Measurements from ENCODE around the gene LSM10. TPM values are rescaled to one million over a fixed set of nuclear protein-coding genes. Genes with fewer than 3 reads are reported as not detected.

The LSM10 gene
- total RNA-seq, 2 experiments from 2014 or later = 48.9 to 63.8 TPM

DNA sequence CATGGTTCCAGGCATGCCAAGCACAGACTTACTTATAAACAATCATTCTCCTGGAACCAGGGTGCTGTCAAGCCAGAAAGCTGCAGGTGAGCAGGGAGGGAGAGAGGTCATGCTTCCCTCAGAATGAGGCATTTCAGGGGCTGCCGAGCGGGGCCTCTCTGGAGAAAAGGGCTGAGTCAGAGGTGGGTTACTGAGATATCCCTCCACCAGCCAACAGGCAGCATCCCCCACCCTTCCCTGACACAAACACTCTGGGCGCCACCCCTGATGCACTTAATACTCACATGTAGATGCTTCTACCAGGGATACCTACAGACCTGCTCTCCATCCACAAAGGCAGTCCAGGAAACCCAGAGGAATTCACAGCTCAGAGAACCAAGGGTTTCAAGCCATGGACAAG lies 25.1 kb downstream of the LSM10 start:
- Mint-ChIP-seq H3K4me1 (peaks cover 65% of the 10 kb centered on the region), H3K36me3 (peaks cover 5% of the 10 kb centered on the region), H3K9me3 (ENCODE audit: low read depth) (no peaks in the 10 kb centered on the region)

GRCh38 chr1:36369061-36369861 lies 28.4 kb downstream of the LSM10 start:
- Mint-ChIP-seq H3K27ac (peak overlapping the region; percentile 71), H3K4me1 (peaks cover 67% of the 10 kb centered on the region), H3K36me3 (peaks cover 8% of the 10 kb centered on the region), H3K27me3 (no peaks in the 10 kb centered on the region), H3K4me3 (no peak overlapping the region), H3K9me3 (ENCODE audit: low read depth) (no peaks in the 10 kb centered on the region)
- CTCF ChIA-PET = interaction anchor here (0.6 to 4.8 kb wide), 28 partner anchors 8 to 269 kb away, joined by 3 to 45 read pairs (median 4); partner anchors contain the start of genes EVA1B, LSM10, SH3D21 and STK40
- DNase-seq = peak; percentile 88
- ATAC-seq = peak; percentile 48

More for the DNA sequence above, 25.1 kb downstream of the LSM10 start:
- H3K4me3 Mint-ChIP-seq = no peak overlapping the region
- CTCF ChIA-PET = interaction anchor here (1.1 to 1.2 kb wide), 2 partner anchors 14 to 16 kb away, joined by 5 read pairs; no protein-coding TSS in a partner anchor
- no peak for DNase-seq
- ATAC-seq = no peak
- H3K27ac Mint-ChIP-seq = peak overlapping the region; percentile 95
- no peaks in the 10 kb centered on the region for H3K27me3 Mint-ChIP-seq

GRCh38 chr1:36367798-36368197 lies 29.9 kb downstream of the LSM10 start:
- CTCF ChIA-PET = interaction anchor here (0.9 to 4.8 kb wide), 18 partner anchors 8 to 218 kb away, joined by 3 to 45 read pairs (median 4); partner anchors contain the start of genes EVA1B, SH3D21, STK40 and TRAPPC3
- peaks cover 53% of the 10 kb centered on the region for H3K4me1 Mint-ChIP-seq
- H3K4me3 Mint-ChIP-seq = no peak overlapping the region
- H3K9me3 Mint-ChIP-seq (ENCODE audit: low read depth) = no peaks in the 10 kb centered on the region
- DNase-seq (no peak), ATAC-seq (no peak)
- no peaks in the 10 kb centered on the region for H3K27me3 Mint-ChIP-seq
- peaks cover 11% of the 10 kb centered on the region for H3K36me3 Mint-ChIP-seq
- H3K27ac Mint-ChIP-seq = peak overlapping the region; percentile 65

DNA sequence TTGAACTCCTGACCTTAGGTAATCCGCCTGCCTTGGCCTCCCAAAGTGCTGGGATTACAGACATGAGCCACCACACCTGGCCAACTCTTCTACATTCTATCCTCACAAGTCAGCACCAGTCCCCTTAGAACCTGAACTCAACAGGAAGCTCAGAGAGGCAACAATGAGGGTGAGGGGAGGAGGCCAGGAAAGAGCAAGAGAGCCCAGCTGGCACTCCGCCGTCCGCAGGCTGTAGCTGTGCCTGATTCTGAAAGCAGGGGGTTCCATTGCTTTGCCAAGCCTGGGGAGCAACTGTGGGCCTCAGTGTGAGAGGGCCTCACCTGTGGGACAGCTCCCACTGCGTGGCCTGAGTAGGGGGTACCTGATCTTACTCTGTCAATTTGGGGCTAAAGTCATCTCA lies 30.6 kb downstream of the LSM10 start:
- H3K27ac Mint-ChIP-seq = peak overlapping the region; percentile 65
- no peaks in the 10 kb centered on the region for H3K9me3 Mint-ChIP-seq (ENCODE audit: low read depth)
- DNase-seq (no peak), ATAC-seq (no peak)
- H3K4me3 Mint-ChIP-seq = no peak overlapping the region
- H3K27me3 Mint-ChIP-seq = no peaks in the 10 kb centered on the region
- CTCF ChIA-PET = interaction anchor here (0.5 to 4.8 kb wide), 15 partner anchors 11 to 218 kb away, joined by 3 to 45 read pairs (median 4); partner anchors contain the start of genes EVA1B, STK40 and TRAPPC3
- peaks cover 10% of the 10 kb centered on the region for H3K36me3 Mint-ChIP-seq
- H3K4me1 Mint-ChIP-seq = peaks cover 46% of the 10 kb centered on the region

GRCh38 chr1:36366091-36366661 lies 31.5 kb downstream of the LSM10 start:
- peaks cover 12% of the 10 kb centered on the region for H3K36me3 Mint-ChIP-seq
- H3K4me3 Mint-ChIP-seq = no peak overlapping the region
- H3K27ac Mint-ChIP-seq = peak overlapping the region; percentile 77
- no peaks in the 10 kb centered on the region for H3K9me3 Mint-ChIP-seq (ENCODE audit: low read depth)
- H3K4me1 Mint-ChIP-seq = peaks cover 44% of the 10 kb centered on the region
- ATAC-seq = peak; percentile 86
- no peaks in the 10 kb centered on the region for H3K27me3 Mint-ChIP-seq
- DNase-seq = peak; percentile 79
- CTCF ChIA-PET = interaction anchor here (0.6 to 4.8 kb wide), 13 partner anchors 11 to 217 kb away, joined by 3 to 45 read pairs (median 4); partner anchors contain the start of genes EVA1B, STK40 and TRAPPC3

GRCh38 chr1:36365381-36365780 lies 32.3 kb downstream of the LSM10 start:
- Mint-ChIP-seq H3K36me3 (peaks cover 12% of the 10 kb centered on the region), H3K4me1 (peaks cover 43% of the 10 kb centered on the region), H3K4me3 (no peak overlapping the region), H3K27me3 (no peaks in the 10 kb centered on the region), H3K9me3 (ENCODE audit: low read depth) (no peaks in the 10 kb centered on the region), H3K27ac (peak overlapping the region; percentile 77)
- CTCF ChIA-PET = interaction anchor here (0.6 to 4.8 kb wide), 6 partner anchors 21 to 814 kb away, joined by 3 to 45 read pairs (median 14); partner anchors contain the start of gene STK40
- DNase-seq (no peak), ATAC-seq (no peak)

DNA sequence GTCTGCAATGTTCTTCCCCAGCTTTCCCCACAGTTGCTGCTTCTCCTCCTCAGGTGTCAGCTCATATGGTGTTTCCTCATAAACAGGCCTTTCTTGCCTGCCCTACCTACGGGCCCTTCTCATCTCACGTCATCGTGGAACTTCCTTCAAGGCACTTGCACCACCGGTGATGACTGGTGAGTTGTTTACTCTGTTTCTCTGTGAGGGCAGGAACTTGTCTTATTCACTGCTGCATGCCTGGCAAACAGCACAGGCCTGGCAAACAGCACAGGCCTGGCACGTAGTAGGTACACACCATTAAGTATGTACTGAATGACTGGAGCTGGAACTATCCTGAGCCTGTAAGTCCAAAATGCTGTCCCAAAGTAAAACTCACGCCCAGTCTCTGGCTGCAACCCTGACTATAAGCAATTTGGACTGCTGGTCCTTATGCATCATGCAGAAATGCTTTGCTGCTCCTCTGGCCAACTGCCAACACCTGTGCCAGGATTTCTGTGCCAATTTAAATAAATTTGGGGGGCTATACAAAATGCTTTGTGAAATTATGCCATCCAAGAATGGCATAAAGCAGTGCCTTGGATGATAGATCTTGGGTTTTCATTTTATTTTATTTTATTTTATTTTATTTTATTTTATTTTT lies 37.7 kb downstream of the LSM10 start:
- H3K4me1 Mint-ChIP-seq = peaks cover 13% of the 10 kb centered on the region
- ATAC-seq (no peak), DNase-seq (no peak)
- no peaks in the 10 kb centered on the region for H3K27me3 Mint-ChIP-seq
- H3K36me3 Mint-ChIP-seq = peaks cover 20% of the 10 kb centered on the region
- peak overlapping the region; percentile 58 for H3K27ac Mint-ChIP-seq
- CTCF ChIA-PET = interaction anchor here (1.0 to 1.4 kb wide), 3 partner anchors 8 to 17 kb away, joined by 3 to 5 read pairs (median 4); no protein-coding TSS in a partner anchor
- no peaks in the 10 kb centered on the region for H3K9me3 Mint-ChIP-seq (ENCODE audit: low read depth)
- no peak overlapping the region for H3K4me3 Mint-ChIP-seq

DNA sequence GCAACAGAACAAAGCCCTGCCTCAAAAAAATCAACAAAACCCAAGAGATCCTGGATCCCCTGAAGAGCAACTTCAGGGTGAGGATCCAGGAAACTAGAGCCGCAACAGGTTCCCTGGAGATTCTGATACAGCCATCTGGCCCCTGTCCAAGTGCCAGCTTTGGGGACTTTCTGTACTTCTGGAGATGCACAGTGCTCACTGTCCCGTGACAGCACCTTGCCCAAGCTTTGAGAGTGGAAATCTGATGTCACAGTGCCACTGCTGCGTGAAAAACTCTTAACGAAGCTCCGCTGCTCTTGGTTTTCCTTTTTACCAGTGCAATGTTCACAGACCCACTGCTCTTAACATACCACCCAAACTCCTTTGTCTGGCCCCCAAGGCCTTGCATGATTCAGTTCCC lies 38.3 kb downstream of the LSM10 start:
- Mint-ChIP-seq H3K4me3 (no peak overlapping the region), H3K36me3 (peaks cover 21% of the 10 kb centered on the region), H3K9me3 (ENCODE audit: low read depth) (no peaks in the 10 kb centered on the region), H3K27me3 (no peaks in the 10 kb centered on the region), H3K4me1 (peaks cover 14% of the 10 kb centered on the region), H3K27ac (peak overlapping the region; percentile 58)
- CTCF ChIA-PET = interaction anchor here (1.0 to 1.2 kb wide), 2 partner anchors 8 to 9 kb away, joined by 3 to 5 read pairs; no protein-coding TSS in a partner anchor
- no peak for DNase-seq
- no peak for ATAC-seq

DNA sequence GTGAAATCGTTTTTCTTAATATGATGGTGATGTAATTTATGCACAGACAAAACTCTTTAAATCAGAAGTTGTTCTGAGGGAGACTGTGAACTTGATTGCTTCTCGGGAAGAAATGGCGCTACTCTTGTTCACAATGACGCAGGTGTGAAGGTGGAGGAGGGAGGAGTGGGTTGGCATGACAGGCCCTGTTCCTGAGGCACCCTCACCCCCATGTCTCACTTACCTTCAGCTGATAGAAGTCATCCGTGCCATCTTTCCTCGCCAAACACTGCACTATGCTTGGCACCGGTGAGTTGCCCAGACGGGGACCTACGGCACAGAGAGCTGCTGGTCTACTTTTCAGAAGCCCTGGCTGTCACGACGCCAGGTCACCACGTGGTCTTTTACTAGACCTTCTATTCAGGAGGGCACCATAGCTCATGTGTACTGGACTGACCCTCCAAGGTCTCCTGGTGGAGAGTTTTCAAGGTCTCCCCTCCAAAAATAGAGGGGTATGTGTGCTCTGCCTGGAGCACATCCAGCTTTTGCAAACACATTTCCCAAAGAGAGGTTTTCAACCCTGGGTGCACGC lies 39.1 kb downstream of the LSM10 start:
- H3K4me3 Mint-ChIP-seq = no peak overlapping the region
- no peaks in the 10 kb centered on the region for H3K27me3 Mint-ChIP-seq
- CTCF ChIA-PET = interaction anchor here (1.5 kb wide), 1 partner anchor 10 kb away, joined by 4 read pairs; no protein-coding TSS in a partner anchor
- no peak overlapping the region for H3K27ac Mint-ChIP-seq
- ATAC-seq = no peak
- peaks cover 23% of the 10 kb centered on the region for H3K36me3 Mint-ChIP-seq
- H3K4me1 Mint-ChIP-seq = peaks cover 15% of the 10 kb centered on the region
- H3K9me3 Mint-ChIP-seq (ENCODE audit: low read depth) = no peaks in the 10 kb centered on the region
- no peak for DNase-seq

DNA sequence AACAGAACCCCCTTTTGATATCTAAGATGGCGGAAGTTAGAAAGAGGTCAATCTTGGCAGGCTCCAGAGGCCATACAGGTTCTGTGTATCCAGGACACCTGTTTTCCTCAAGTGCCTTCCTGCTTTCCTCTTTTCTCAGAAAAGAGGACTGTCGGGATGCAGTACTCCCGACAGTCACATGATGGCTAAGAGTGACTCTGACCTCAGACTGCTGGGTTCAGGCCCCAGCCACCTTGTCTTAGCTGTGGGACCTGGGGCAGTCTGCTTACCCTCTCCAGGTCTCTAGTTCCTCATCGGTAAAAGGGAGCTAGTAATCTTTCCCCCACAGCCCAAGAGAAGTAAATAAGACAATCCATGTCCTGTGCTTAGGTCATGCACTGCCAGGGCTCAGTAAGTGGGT lies 41.9 kb downstream of the LSM10 start:
- no peaks in the 10 kb centered on the region for H3K27me3 Mint-ChIP-seq

DNA sequence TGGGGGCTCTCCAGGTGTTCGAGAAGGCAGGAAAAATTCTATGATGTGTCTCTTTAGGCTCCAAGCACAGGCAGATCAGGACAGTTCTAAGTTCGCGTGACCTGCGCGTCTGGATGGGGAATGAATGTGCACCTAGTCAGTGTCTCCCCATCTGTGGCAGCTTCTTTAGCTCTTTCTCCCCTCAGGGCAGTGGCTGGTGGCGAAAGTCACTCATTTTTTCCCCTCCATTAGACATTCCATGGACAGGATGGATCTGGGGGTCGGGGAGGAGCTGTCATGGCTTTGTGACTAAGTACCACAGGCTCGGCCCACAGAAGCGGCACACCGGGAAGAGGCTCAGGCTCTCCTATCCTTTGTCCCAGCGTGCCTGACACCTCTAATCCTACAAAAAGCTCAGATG lies 43.2 kb downstream of the LSM10 start:
- H3K4me1 Mint-ChIP-seq = peaks cover 29% of the 10 kb centered on the region
- ATAC-seq = no peak
- no peak overlapping the region for H3K4me3 Mint-ChIP-seq
- no peak for DNase-seq
- no peak overlapping the region for H3K27ac Mint-ChIP-seq
- no peaks in the 10 kb centered on the region for H3K9me3 Mint-ChIP-seq (ENCODE audit: low read depth)
- no peaks in the 10 kb centered on the region for H3K27me3 Mint-ChIP-seq
- CTCF ChIA-PET = interaction anchor here (0.7 to 1.3 kb wide), 4 partner anchors 12 to 23 kb away, joined by 3 to 4 read pairs (median 3); no protein-coding TSS in a partner anchor
- peaks cover 11% of the 10 kb centered on the region for H3K36me3 Mint-ChIP-seq

More for the DNA sequence above, 41.9 kb downstream of the LSM10 start:
- no peak for ATAC-seq
- peaks cover 28% of the 10 kb centered on the region for H3K4me1 Mint-ChIP-seq
- H3K9me3 Mint-ChIP-seq (ENCODE audit: low read depth) = no peaks in the 10 kb centered on the region
- peaks cover 15% of the 10 kb centered on the region for H3K36me3 Mint-ChIP-seq
- CTCF ChIA-PET = interaction anchor here (0.9 to 1.2 kb wide), 3 partner anchors 13 to 28 kb away, joined by 3 to 6 read pairs (median 5); no protein-coding TSS in a partner anchor
- no peak overlapping the region for H3K4me3 Mint-ChIP-seq
- DNase-seq = no peak
- H3K27ac Mint-ChIP-seq = no peak overlapping the region

Data from activated CD8-positive, alpha-beta memory T cell treated with anti-CD3 and anti-CD28 coated beads, Interleukin-2, amount 10 ng/mL, durations not matched to agents 7 days and 5 days (primary cell).